ENCODE results near the gene MPZ.
"Not testable (repeated sequence)": the region's sequence is repeated elsewhere in the genome, so short reads cannot be mapped to it uniquely, and the experiment has no call there.

MPZ gene

GRCh38 chr1:161255302-161255701 is 54.5 kb downstream of the MPZ start:
- not testable (repeated sequence) for H3K27me3 ChIP-seq (ENCODE audit: low read length); H3K9me3 ChIP-seq (ENCODE audit: insufficient read depth, low read length)

More at GRCh38 chr1:161255302-161255701, 54.5 kb downstream of the MPZ start:
- not testable (repeated sequence) for H3K79me2 ChIP-seq (ENCODE audit: insufficient read depth, low read length); H3K36me3 ChIP-seq (ENCODE audit: low read length); H3K4me3 ChIP-seq (ENCODE audit: insufficient read depth, low read length, poor library complexity, severe bottlenecking); H3K27ac ChIP-seq (ENCODE audit: low read depth, low read length); H3F3A ChIP-seq (ENCODE audit: insufficient read depth); H3K4me2 ChIP-seq (ENCODE audit: low read depth, low read length, poor library complexity, severe bottlenecking); H3K9ac ChIP-seq (ENCODE audit: low read length); H4K20me1 ChIP-seq (ENCODE audit: low read depth, low read length); H3K9me2 ChIP-seq (replicated peaks; ENCODE audit: insufficient read depth, low read length); H2AFZ ChIP-seq (ENCODE audit: low read depth, low read length, severe bottlenecking)
